Nephron progenitor cell (in vitro differentiated cells): Measurements from ENCODE around the gene MCOLN3.
A peak's percentile ranks its signal among the peaks of the same experiment; 100 is the strongest.

Experiments used
- DNase-seq: peaks from one replicate; pipeline ENCODE4 v3.0.0; 2021
- H3K27ac Mint-ChIP-seq: 2 replicates; pipeline ENCODE4 v1.8.0; 2021; ENCODE audit warnings: mild to moderate bottlenecking, moderate library complexity, mixed read lengths
- H3K27me3 Mint-ChIP-seq: 2 replicates; pipeline ENCODE4 v1.8.0; 2021; ENCODE audit warnings: mild to moderate bottlenecking, low read depth, mixed read lengths; ENCODE audit not compliant: poor library complexity
- H3K36me3 Mint-ChIP-seq: 2 replicates; pipeline ENCODE4 v1.8.0; 2021; ENCODE audit warnings: low read depth, mixed read lengths
- H3K4me1 Mint-ChIP-seq: 2 replicates; pipeline ENCODE4 v1.8.0; 2021; ENCODE audit warnings: mixed read lengths
- H3K4me3 Mint-ChIP-seq: 2 replicates; pipeline ENCODE4 v1.8.0; 2021; ENCODE audit warnings: mild to moderate bottlenecking, moderate library complexity, mixed read lengths
- H3K9me3 Mint-ChIP-seq: 2 replicates; pipeline ENCODE4 v1.8.0; 2021; ENCODE audit warnings: mild to moderate bottlenecking, moderate library complexity, mixed read lengths
- TF ChIP-seq, protein P1 (sequence below): fragments of 200-600 bp; sonication (generic); IDR thresholded peaks from 2 replicates; pipeline ENCODE4 v1.5.0; 2021; ENCODE audit warnings: antibody characterized with exemption

MCOLN3 gene

DNA sequence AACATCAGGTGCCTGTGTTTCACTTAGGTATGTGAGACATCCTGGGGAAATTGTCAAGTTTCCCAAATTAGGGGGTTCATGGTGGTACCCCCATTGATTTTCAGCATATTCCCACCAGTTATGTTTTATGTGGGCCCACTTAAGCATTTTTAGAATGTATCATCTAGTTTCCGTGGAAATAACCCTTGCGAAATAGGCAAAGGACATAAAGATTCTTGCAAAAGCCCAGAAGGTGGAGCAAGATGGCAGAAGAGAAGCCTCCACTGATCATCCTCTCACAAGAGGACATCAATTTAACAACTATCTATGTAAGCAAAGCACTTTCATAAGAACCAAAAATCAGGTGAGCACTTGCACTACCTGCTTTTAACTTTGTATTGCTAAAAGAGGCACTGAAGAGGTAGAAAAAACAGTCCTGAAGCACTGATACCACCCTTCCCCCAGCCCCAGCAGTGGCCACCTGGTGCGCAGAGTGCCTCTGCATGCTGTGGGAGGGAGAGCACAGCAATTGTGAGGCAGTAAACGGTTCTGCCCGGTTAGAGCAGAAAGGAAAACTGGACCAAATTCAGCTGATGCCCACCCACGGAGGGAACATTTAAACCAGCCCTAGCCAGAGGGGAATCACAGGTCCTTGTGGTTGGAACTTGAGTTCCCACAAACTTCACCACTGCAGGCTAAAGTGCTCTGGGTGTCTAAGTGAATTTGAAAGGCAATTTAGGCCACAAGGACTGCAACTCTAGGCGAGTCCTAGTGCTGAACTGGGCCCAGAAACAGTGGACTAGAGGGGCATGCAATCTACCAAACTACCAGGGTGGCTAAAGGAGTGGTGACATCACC is 74.6 kb downstream of the MCOLN3 start:
- no peak overlapping the region for H3K4me3 Mint-ChIP-seq
- H3K36me3 Mint-ChIP-seq = no peaks in the 10 kb centered on the region
- H3K4me1 Mint-ChIP-seq = peaks cover 16% of the 10 kb centered on the region
- H3K27me3 Mint-ChIP-seq = peaks cover 7% of the 10 kb centered on the region
- peaks cover 12% of the 10 kb centered on the region for H3K9me3 Mint-ChIP-seq
- TF ChIP-seq, protein P1, sequence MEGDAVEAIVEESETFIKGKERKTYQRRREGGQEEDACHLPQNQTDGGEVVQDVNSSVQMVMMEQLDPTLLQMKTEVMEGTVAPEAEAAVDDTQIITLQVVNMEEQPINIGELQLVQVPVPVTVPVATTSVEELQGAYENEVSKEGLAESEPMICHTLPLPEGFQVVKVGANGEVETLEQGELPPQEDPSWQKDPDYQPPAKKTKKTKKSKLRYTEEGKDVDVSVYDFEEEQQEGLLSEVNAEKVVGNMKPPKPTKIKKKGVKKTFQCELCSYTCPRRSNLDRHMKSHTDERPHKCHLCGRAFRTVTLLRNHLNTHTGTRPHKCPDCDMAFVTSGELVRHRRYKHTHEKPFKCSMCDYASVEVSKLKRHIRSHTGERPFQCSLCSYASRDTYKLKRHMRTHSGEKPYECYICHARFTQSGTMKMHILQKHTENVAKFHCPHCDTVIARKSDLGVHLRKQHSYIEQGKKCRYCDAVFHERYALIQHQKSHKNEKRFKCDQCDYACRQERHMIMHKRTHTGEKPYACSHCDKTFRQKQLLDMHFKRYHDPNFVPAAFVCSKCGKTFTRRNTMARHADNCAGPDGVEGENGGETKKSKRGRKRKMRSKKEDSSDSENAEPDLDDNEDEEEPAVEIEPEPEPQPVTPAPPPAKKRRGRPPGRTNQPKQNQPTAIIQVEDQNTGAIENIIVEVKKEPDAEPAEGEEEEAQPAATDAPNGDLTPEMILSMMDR = no peak
- DNase-seq = no peak
- H3K27ac Mint-ChIP-seq = no peak overlapping the region

DNA sequence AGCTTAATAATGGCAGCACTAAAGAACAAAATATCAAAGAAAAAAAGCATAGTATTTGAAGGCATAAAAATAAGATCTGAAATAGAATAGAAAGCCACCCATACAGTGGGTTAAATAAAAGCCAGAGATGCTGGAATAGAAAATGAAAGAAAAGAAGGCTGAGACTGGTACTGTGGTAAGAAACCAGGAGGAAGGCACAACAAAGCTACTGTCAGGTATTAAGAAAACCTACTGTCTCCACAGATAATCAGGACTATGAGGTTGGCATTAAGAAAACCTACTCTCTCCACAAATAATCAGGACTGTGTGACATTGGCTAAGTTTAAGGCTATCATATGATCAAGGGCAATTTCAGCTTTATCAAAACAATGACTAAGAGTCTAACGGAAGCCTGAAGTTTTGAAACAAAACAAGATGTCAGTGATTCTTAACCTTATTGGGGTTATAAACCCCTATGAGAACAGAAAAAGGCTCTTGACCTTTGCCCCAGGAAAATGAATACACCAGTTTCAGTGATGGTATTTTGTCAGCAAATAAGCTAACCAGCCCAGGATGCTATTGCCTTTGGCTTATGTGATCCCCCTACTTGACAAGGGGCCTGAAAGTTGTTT is 75.8 kb downstream of the MCOLN3 start:
- Mint-ChIP-seq H3K4me1 (peaks cover 16% of the 10 kb centered on the region), H3K27ac (no peak overlapping the region), H3K36me3 (no peaks in the 10 kb centered on the region), H3K4me3 (no peak overlapping the region), H3K27me3 (peaks cover 7% of the 10 kb centered on the region), H3K9me3 (peaks cover 6% of the 10 kb centered on the region)
- TF ChIP-seq, protein P1 = no peak
- DNase-seq = no peak

DNA sequence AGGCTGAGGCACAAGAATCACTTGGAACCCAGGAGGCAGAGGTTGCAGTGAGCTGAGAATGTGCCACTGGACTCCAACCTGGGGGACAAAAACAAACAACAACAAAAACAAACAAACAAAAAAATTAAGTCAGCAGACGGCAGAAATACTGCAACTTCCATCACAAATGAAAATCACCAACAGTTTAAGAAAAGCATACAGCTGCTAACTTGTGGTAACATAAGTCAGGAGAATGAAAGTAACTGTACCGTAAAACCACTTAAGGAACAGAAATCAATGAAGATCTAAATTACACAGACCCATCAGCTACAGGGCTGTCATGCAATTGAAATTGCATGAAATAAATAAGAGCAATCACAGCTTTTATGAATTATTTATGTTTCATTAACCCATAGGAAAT is 76.3 kb downstream of the MCOLN3 start:
- Mint-ChIP-seq H3K27me3 (peaks cover 7% of the 10 kb centered on the region), H3K9me3 (peaks cover under 1% of the 10 kb centered on the region)
- DNase-seq = no peak

DNA sequence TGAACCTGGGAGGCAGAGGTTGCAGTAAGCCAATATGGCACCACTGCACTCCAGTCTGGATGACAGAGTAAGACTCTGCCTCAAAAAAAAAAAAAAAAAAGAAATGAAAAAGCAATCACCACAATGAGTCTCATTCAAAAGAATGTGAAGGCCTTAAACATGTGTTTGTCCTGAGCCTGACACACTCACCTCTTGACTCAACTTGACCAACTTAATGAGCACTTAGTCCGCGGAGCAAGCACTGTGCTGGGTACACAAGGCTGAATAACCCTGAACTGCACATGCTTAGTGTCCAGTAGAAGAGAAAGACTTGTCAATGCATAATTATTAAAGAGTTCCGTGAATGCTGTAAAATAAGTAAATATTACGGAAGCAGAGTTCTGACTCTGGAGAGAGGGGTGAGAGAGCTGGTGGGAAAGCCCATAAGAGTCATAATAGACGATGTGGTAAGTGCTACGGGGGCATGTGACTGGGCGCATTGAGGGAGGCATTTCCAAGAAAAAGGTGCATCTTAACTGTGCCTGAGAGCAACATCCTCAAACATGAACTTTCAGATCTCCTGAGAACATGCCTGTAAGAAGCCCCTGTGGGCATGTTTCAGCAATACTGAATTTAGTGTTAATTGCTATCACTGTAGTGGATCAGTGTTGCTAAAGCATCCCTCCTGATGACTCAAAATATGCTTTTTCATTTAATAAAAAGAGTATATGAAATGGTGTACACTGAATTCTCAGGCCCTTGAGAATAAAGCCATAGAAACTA is 78.6 kb downstream of the MCOLN3 start:
- H3K27ac Mint-ChIP-seq = no peak overlapping the region
- H3K4me1 Mint-ChIP-seq = peaks cover 16% of the 10 kb centered on the region
- H3K9me3 Mint-ChIP-seq = peaks cover 5% of the 10 kb centered on the region
- no peak overlapping the region for H3K4me3 Mint-ChIP-seq
- TF ChIP-seq, protein P1 = no peak
- H3K36me3 Mint-ChIP-seq = peaks cover 4% of the 10 kb centered on the region
- peaks cover 4% of the 10 kb centered on the region for H3K27me3 Mint-ChIP-seq
- DNase-seq = no peak

More for the DNA sequence above, 76.3 kb downstream of the MCOLN3 start:
- Mint-ChIP-seq H3K4me1 (peaks cover 16% of the 10 kb centered on the region), H3K27ac (peak overlapping the region; percentile 31), H3K4me3 (no peak overlapping the region), H3K36me3 (no peaks in the 10 kb centered on the region)
- TF ChIP-seq, protein P1 = no peak

DNA sequence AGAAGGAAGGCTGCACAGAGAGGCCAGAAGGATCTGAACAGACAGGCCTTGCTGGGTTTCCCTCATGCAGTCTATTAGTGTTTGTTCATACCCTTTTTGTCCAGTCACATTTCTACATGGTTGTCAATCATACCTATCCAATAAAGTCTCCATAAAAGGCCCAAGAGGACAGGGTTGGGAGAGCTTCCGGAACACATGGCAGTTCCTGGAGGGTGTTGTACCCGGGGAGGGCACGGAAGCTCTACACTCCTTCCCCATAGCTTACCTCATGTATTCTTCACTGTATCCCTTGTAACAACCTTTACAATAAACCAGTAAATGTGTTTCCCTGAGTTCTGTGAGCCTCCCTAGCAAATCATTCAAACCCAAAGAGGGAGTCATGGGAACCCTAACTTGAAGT is 79.4 kb downstream of the MCOLN3 start:
- TF ChIP-seq, protein P1 = no peak
- DNase-seq = no peak
- Mint-ChIP-seq H3K4me3 (no peak overlapping the region), H3K36me3 (peaks cover 4% of the 10 kb centered on the region), H3K27ac (no peak overlapping the region), H3K4me1 (peaks cover 16% of the 10 kb centered on the region), H3K9me3 (peaks cover 5% of the 10 kb centered on the region), H3K27me3 (peaks cover 4% of the 10 kb centered on the region)
